Activated CD8-positive, alpha-beta memory T cell treated with anti-CD3 and anti-CD28 coated beads, Interleukin-2, amount 50 U/mL, for 1 hour (primary cell): ENCODE data around the gene HCAR1.
"Not testable (repeated sequence)": the region's sequence is repeated elsewhere in the genome, so short reads cannot be mapped to it uniquely, and the experiment has no call there.

Experiments used
- DNase-seq: peaks from one replicate; pipeline ENCODE4 v3.0.0-alpha.2; 2020; ENCODE audit errors: extremely low read depth

The HCAR1 gene, protein sequence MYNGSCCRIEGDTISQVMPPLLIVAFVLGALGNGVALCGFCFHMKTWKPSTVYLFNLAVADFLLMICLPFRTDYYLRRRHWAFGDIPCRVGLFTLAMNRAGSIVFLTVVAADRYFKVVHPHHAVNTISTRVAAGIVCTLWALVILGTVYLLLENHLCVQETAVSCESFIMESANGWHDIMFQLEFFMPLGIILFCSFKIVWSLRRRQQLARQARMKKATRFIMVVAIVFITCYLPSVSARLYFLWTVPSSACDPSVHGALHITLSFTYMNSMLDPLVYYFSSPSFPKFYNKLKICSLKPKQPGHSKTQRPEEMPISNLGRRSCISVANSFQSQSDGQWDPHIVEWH

DNA sequence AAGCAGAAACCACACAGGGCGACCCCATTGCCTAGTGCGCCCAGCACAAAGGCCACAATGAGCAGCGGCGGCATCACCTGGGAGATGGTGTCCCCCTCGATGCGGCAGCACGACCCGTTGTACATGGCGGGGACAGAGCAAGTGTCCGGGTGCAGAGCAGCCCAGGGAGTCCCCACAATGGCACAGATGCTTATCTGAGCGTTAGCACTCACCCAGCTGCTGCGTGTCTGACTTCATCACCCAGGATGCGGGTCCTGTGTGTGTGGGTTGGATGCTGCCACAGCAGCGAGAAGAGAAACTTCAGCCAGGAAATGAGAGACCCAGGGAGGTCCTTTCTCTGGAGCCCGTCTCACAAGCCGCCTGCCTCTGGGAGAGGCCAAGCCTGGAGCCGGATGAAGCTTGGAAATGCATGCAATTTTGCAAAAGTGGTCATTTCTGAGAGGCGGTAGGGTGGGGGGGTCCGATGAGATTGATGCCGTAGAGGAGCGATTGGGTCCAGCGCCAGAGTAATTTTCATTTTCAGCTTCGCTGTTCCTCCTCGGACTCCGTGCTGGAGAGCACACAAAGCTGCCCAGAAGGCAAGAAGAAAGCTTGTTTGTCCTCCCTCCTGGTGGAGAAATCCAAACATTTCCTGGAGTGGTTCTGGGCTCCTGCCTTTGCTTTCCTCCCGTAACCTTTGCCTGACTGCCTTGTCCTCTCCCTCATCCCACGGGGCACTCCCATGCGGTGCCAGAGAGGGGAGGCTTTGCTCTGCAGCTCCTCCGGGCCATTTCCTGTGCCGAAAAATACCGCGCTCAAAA, at the start of gene HCAR1:
TSS of gene HCAR1 (minus strand) at position 630 of the 800 bp plus-strand sequence. CDS start at position 125, 505 bp downstream.
- DNase-seq, result no peak

DNA sequence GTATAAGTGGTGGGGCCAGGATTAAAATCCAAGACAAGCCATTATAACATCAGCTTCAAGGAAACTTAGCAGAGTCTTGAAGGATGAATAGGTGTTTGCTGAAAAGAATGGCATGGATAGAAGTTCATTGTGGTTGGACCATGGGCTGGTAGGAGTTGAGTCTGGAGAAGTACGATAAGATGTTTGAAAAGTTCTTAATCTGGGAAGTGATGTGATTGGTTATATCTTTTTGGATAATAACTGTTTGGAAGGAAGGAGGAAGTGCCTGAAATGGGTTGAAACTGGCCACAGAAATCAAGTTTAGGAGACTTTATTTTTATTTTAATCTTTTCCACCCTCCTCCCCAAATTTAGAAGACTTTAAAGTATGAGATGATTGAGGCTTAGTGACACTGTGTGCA, 26.9 kb upstream of the HCAR1 start:
- no peak for DNase-seq

DNA sequence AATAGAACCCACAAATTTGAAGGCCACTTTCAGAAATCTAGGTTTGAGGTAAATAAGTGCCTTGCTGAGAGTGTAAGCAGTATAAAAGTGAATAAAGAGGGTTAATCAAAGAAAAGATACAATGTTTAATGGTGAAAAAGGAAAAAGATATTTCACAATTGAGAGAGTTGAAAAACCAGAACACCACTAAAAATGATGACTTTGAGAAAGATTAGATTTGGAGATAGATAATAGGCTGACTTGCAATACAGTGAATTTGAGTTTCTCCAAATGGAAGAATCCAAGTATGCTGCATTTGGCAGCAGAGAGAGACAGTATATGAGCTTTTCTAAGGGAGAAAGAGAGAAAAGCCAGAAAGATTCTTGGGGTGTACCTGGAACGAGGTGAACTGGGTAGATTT, 24.1 kb upstream of the HCAR1 start:
- DNase-seq, result no peak

DNA sequence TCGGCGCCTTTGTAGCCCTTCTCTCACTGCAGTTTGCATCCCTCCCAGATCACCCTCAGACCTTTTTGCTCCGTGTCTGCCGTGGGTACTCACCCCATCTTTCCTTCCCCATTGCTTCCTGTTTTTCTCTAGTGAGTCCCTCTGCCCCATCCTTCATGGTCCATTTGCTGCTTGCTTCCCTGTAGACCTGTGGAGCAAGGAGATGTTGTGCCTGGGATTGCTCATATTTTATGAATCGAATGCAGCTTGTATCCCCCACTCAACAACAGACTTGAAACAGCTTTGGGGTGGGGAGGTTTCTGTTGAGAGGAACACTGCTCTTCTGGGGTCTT, 22.6 kb upstream of the HCAR1 start:
- no peak for DNase-seq

DNA sequence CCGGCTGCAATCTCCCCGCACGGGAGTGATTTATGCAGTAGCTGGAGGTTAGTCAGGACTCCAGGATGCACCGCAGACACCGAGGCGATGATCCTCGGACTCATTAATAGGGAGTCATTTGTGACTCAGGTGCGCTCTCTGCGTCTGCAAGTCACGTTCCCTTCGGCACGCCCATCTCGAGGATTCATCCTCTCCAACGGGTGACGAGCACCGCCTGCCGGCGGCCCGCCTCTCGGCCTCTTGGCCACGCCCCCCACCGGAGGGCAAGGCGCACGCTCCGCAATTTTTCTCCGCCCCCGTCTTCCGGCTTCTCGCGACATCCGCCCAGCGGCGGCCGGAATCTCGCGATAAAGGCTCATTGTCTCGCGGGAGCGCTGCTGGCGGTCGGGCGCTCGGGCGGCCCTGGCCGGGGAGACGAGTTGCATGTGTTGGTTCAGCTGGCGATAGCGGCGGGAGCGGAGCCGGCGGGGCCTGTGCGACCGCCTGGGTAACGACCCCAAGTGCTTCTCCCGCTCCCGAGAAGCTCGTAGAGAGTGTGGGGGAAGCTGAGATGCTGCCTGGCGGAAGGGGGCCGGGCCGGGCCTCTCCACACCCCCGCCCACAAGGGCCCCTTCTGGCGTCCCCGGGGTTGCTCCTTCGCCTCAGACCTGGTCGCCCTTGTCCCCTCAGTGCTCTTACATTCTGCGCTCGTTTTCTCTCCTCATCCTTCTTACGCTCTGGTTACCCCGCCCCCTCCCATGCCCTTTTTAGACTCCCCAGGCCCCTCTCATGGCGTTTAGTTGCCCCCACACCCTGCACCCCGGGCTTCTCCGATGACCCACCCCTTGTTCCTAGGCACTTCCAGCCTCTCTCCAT, 22.0 kb upstream of the HCAR1 start, which contains the start of gene DENR:
TSS of gene DENR (plus strand) at position 361 of the 855 bp plus-strand sequence. CDS start 878 bp downstream, outside the sequence.
- peak; percentile 97 for DNase-seq

DNA sequence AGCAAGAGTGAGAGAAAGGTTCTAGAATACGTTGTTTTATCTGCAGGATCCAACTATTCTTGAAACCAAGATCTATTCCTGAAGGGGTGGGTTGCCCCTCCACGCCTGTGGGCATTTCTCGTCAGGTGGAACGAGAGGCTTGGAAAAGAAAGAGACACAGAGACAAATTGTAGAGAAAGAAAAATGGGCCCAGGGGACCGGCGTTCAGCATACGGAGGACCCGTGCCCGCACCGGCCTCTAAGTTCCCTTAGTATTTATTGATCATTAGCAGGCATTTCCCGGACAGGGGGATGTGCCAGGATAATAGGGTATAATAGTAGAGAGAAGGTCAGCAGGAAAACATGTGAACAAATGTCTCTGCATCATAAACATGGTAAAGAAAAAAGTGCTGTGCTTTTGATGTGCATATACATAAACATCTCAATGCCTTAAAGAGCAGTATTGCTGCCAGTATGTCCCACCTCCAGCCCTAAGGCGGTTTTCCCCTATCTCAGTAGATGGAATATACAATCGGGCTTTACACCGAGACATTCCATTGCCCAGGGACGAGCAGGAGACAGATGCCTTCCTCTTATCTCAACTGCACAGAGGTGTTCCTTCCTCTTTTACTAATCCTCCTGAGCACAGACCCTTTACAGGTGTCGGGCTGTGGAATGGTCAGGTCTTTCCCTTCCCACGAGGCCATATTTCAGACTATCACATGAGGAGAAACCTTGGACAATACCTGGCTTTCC, 20.3 kb upstream of the HCAR1 start:
- not testable (repeated sequence) for DNase-seq

DNA sequence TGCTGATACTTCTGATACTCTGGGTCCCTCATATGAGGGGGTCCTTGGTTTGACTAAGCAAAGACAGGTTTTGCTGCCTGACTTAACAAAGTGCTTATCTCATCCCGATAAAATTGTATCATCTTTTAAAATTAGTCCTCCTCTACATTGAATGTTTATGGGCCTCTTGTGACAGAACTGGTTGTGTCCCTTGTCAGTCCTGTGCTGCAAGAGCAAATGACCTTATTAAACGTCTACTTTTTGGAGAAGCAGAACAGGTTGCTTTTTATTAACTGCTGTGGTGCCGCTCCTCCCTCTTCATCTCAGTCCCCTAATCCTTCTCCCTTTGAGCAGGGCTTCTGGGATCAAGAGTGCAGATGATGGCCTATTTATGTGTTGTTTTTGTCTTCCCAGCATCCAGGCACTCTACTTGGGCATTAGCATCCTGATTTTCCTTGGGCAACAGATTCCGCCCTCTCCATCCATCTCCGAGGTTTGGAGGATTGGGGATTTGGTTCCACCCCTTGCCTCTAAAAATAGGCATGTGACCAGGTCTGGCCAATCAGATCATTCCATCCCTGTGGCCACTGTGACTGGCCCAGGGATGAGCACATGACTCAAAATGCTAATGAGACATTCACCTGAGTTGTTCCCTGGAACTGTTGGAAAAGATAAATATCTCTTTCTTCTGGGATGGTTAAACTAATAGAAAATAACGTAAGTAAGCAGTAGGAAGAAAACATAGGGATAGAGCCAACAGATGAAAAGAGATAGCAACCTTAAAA, 19.1 kb upstream of the HCAR1 start:
- no peak for DNase-seq

DNA sequence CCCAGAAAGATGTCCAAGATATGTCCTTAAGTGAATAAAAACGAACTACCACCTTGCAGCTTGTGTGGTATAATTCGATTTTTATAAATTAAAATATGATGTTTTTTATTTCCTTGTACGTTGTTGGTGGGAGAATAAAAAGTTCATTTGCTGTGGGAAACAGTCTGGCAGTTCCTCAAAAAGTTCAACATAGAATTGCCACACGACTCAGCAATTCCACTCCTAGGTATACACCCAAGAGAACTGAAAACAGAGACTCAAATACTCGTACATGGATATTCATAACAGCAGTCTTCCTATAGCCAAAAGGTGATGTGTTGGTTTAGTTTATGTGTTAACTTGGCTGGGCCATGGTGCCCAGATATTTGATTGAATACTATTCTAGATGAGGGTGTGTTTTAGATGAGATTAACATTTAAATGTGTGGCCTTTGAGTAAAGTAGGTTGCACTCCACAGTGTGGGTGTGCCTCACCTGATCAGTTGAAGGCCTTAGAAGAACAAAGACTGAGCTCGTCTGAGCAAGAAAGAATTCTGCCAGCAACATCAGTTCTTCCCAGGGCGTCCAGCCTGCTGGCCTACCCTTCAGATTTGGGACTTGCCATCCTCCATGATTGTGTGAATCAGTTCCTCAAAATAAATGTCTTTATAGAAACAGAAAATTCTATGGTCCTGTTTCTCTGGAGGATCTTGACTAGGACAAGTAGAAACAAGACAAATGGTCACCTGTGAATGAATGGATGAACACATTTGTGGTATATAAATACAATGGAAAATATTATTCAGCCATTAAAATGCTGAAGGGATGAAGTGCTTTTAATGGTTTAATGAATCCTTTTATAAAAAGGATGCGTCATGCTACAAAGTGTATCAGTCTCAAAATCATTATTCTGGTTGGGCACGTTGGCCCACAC, 16.8 kb upstream of the HCAR1 start:
- DNase-seq, result no peak

DNA sequence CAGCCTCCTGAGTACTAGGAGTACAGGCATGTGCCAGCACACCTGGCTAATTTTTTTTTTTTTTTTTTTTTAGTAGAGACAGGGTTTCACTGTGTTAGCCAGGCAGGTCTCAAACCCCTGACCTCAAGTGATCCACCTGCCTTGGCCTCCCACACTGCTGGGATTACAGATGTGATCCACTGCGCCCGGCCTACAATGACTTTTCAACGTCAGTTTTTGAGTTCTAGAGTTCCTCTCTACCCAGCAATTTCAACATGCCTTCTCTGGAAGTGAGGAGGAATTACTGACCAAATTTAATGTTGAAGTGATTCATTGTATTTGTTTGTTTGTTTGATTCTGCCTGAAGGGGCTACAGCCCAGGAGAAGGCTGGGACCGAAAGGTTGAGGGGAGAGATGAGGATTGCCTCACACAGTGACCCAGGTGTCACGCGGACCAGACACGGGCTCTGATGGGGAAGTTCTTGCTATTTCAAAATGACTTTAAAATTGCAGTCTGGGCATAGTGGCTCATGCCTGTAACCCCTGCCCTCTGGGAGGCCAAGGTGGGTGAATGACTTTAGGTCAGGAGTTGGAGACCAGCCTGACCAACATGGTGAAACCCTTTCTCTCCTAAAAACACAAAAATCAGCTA, 13.4 kb upstream of the HCAR1 start:
- DNase-seq, result no peak

DNA sequence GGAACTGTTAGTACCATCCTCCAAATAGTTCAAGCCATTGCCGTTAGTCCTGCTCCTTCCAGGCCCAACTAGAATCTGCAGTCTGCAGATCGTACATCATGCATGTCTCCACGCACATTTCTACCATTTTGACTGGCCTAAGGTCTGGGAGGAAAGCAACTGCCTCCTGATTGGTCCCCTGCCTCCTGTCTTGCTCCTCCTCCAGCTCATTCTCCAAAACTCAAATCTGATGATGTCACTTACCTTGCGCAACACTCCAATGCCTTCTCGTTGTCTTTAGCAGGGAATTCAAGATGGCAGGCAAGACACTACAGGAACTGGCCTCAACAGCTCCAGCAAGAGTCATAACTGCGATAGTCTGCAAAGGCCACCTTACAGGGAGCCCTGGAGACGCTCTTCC, 9.7 kb upstream of the HCAR1 start:
- DNase-seq, result no peak

DNA sequence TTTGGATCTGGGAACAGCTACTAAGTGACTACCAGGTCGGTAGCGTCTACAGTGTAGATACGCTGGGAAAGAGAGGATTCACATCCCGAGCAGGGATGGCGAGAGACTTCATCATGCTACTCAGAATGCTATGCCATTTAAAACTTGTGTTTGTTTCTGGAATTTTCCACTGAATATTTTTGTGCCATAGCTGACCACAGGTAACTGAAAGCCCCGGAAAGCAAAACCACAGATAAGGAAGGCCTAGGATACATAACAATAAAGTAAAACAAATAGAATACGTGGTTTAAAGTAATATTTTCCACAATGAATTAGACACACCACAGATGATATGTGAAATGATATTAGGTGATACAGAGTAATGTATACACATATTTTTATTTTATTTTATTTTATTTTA, 7.9 kb upstream of the HCAR1 start:
- no peak for DNase-seq

DNA sequence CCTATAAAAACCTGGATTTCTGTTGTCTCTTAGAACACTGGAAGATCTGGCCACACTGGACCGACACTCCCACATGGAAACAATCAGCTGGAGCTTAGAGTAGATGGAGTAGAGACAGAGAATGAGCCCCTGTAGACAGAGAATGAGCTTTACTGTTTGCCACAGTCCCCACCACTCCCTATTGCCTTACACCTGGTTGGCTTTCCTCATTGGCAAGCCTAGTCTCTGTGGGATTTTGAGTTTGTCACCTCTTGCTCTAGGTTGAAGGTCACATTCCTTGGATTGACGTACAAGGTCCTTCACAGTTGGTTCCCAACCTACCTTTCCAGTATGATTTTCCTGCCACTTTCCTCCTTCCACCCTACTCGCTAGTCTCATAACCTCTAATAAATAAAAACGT, 2.0 kb upstream of the HCAR1 start:
- no peak for DNase-seq

DNA sequence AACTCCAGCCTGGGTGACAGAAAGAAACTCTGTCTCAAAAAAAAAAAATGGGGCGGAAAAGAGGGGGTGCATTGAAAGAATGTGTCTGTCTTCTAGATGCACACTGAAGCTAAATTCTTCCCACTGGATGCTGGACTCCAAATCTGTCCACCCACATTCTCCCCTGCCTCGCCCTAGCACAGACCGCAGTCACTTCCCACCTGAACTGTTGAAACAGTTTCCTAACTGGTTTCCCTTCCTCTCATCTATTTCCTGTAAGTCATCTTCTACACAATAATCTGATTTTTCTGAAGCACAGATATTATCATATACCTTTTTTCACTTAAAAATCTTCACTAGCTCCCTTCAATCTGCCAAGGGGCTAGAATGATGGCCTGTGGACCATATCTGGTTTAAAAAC, 1.5 kb upstream of the HCAR1 start:
- DNase-seq, result no peak

DNA sequence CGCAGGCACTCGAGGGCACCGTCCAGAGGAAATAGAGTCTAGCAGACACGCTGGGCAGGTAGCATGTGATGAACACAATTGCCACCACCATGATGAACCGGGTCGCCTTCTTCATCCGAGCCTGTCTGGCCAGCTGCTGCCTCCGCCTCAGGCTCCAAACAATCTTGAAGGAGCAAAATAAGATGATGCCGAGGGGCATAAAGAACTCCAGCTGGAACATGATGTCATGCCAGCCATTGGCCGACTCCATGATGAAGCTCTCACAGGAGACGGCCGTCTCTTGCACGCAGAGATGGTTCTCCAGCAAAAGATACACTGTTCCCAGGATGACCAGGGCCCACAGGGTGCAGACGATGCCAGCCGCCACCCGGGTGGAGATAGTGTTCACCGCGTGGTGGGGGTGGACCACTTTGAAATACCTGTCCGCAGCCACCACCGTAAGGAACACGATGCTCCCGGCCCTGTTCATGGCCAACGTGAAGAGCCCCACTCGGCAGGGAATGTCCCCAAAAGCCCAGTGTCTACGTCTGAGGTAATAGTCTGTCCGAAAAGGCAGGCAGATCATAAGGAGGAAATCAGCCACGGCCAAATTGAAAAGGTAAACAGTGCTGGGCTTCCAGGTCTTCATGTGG, 945 bp downstream of the HCAR1 start:
- no peak for DNase-seq

DNA sequence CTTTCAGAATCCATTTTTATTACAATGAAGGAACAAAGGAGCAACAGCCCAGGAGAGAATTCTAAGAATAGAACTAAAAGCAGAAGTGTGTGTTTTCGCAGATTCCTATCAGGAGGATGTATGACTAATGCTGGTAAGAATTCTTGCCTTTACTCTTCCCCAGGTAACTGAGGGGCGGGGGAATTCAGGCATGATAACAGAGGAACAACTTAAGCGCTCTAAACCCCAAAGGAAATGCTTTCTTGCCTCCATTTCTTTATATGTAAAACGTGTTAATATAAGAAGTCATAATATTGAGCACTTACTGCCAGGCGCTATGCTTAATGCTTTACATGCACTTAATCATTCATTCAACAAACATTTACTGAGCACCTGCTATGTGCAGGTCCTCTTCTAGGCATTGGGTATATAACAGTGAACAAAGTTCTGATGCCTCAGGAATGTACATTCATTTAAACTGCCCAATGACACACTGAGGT, 4.5 kb downstream of the HCAR1 start:
- DNase-seq, result no peak

DNA sequence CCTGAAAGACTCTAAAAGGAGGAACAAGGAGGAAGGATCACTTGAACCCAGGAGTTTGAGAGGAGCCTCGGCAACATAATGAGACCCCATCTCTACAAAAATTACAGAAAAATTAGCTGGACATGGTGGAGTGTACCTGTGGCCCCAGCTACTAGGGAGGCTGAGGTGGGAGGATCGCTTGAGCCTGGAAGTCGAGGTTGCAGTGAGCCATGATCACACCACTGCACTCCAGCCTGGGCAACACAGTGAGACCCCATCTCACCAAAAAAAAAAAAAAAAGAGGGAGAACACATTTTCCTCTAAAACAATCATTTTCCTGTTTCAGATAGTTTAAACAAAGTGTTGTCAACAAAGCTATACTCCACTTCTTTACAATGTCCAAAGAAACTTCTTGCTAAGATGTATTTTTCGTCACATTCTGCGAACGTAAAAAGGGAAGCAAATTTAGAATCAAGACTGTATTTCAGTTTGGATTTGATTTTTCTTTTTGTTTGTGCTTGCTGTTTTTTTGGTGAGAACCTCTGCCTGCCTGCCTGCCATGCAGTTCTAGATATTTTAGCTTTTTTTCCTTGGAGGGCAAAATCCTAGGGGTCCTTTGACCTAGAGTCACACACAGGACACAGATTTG, 5.1 kb downstream of the HCAR1 start:
- no peak for DNase-seq

DNA sequence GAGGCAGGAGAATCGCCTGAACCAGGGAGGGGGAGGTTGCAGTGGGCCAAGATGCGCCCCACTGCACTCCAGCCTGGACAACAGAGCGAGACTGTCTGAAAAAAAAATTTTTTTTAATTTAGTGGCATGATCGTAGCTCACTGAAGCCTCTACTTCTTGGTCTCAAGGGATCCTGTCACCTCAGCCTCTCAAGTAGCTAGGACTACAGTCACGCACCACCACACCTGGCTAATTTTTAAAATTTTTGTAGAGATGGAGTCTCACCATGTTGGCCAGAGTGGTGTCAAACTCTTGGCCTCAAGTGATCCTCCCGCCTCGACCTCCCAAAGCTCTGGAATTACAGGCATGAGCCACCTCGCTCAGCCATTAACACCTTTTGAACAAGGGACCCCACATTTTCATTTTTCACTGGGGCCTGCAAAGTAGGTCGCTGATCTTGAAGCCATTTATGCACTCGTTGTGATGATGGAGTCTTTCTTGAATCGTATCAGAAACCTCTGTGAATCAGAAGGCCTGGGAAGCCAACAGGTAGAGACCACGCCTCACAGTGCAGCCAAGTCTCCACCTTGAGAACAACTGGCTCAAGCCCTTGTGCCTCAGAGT, 5.9 kb downstream of the HCAR1 start:
- DNase-seq, result no peak

DNA sequence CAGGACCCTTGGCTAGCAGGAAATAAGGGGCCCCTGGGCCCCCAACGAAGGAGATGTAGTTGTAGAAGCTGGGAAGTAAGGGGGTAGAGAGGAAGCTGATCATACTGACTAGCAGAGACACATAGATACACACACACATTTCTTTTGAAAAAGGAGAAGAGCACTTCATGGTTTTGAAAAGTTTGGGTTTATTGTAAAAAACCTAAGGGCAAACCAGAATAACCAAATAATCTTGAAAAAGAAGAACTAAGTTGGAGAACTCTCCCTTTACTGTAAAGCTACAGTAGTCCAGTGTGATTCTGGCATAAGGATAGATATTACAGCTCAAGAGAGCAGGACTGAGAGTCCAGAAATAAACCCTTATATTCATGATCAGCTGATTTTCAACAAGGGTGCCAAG, 8.3 kb downstream of the HCAR1 start:
- DNase-seq, result no peak
